ENCODE measurements around the gene ARSJ.

ARSJ gene

DNA sequence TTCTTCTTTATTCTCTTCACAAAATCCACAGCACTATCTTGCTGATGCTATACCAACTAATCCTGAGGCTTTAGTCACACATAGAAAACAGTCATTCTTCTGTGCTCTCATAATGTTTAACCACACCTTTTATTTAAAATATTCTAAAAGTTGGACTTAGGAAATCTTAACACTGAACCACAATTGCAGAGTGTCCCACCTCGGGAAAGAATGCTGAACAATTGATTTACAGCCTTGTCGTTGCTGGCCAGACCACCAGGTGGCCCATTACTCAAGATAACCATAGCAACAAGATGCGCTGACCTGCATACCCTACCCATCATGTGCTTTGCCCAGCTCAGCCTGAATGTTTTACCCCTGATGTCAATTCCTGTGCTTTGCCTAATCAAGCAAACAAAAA lies 100.8 kb downstream of the ARSJ start:
- Histone ChIP-seq H2AFZ (ENCODE audit: insufficient read depth, low read length, poor library complexity) (no peak overlapping the region), H2BK120ac (ENCODE audit: insufficient read depth, low read length, poor library complexity) (no peak overlapping the region), H2AK5ac (ENCODE audit: low read length) (no peak overlapping the region), H3K79me2 (ENCODE audit: control insufficient read depth, insufficient read depth, low read length, poor library complexity) (no peaks in the 10 kb centered on the region), H3K9ac (ENCODE audit: low read length) (no peak overlapping the region), H2BK5ac (ENCODE audit: low read depth, low read length, poor library complexity) (no peak overlapping the region), H2BK12ac (ENCODE audit: low read length) (no peak overlapping the region), H3K79me1 (ENCODE audit: low read length) (no peaks in the 10 kb centered on the region), H3K14ac (ENCODE audit: low read length) (no peak overlapping the region), H4K91ac (ENCODE audit: low read depth, low read length) (no peak overlapping the region), H4K8ac (ENCODE audit: low read depth, low read length) (no peak overlapping the region), H3K18ac (ENCODE audit: low read length) (no peak overlapping the region), H3K4ac (ENCODE audit: low read depth, low read length) (no peak overlapping the region), H3K27me3 (ENCODE audit: insufficient read depth, low read length) (no peaks in the 10 kb centered on the region), H3K23ac (ENCODE audit: low read length) (no peak overlapping the region), H3K36me3 (ENCODE audit: control insufficient read depth in 1 of 2, insufficient read depth in 2 of 2, low read length in 2 of 2) (no peaks in the 10 kb centered on the region), H3K4me3 (ENCODE audit: low read depth, low read length) (no peak overlapping the region), H3K27ac (ENCODE audit: low read depth, low read length) (no peak overlapping the region), H4K12ac (ENCODE audit: low read depth, low read length) (no peak overlapping the region), H3K4me2 (ENCODE audit: low read length) (no peak overlapping the region), H3K9me3 (ENCODE audit: insufficient read depth, low read depth, low read length) (no peaks in the 10 kb centered on the region), H3K4me1 (ENCODE audit: control insufficient read depth in 1 of 2, insufficient read depth in 2 of 2, low read length in 2 of 2) (no peaks in the 10 kb centered on the region)
- WGBS (ENCODE audit: extremely low coverage, insufficient coverage, insufficient read length): no CpG with 5 or more reads among the region's 3 CpGs
- DNase-seq: no peak

DNA sequence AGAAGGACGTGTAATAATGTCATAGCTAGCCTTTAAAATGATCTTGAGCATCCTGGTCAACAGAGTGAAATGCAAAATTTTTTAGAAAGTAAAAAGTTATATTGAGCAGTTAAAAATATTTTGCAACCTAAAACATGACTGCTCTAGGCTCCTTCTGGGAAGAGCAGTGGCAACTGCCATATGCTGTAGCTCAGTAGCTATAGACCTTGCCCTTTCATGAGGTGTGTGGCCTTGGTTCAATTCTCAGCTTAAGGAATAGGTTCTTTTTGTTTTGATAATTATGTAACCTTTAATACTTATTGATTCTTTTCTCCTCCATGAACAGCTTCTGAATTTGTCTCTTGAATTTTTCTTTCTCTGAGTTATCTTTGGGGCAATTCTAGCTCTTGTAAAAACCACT lies 105.0 kb downstream of the ARSJ start:
- H3K4ac ChIP-seq (ENCODE audit: low read depth, low read length): no peak overlapping the region
- H3K14ac ChIP-seq (ENCODE audit: low read length): no peak overlapping the region
- no peak overlapping the region for H3K4me2 ChIP-seq (ENCODE audit: low read length)
- no peak overlapping the region for H4K91ac ChIP-seq (ENCODE audit: low read depth, low read length)
- no peaks in the 10 kb centered on the region for H3K27me3 ChIP-seq (ENCODE audit: insufficient read depth, low read length)
- no peak overlapping the region for H2BK120ac ChIP-seq (ENCODE audit: insufficient read depth, low read length, poor library complexity)
- no peak overlapping the region for H3K4me3 ChIP-seq (ENCODE audit: low read depth, low read length)
- H2AK5ac ChIP-seq (ENCODE audit: low read length): no peak overlapping the region
- no peak overlapping the region for H2AFZ ChIP-seq (ENCODE audit: insufficient read depth, low read length, poor library complexity)
- peaks cover 0 to 2% of the 10 kb centered on the region in 2 experiments for H3K4me1 ChIP-seq (ENCODE audit: control insufficient read depth in 1 of 2, insufficient read depth in 2 of 2, low read length in 2 of 2)
- no peaks in the 10 kb centered on the region for H3K79me2 ChIP-seq (ENCODE audit: control insufficient read depth, insufficient read depth, low read length, poor library complexity)
- no peak overlapping the region for H3K27ac ChIP-seq (ENCODE audit: low read depth, low read length)
- H4K12ac ChIP-seq (ENCODE audit: low read depth, low read length): no peak overlapping the region
- H3K79me1 ChIP-seq (ENCODE audit: low read length): no peaks in the 10 kb centered on the region
- no peak overlapping the region for H3K9ac ChIP-seq (ENCODE audit: low read length)
- no peak overlapping the region for H3K18ac ChIP-seq (ENCODE audit: low read length)
- H3K36me3 ChIP-seq (ENCODE audit: control insufficient read depth in 1 of 2, insufficient read depth in 2 of 2, low read length in 2 of 2): no peaks in the 10 kb centered on the region
- H2BK5ac ChIP-seq (ENCODE audit: low read depth, low read length, poor library complexity): no peak overlapping the region
- H3K9me3 ChIP-seq (ENCODE audit: insufficient read depth, low read depth, low read length): no peaks in the 10 kb centered on the region
- H3K23ac ChIP-seq (ENCODE audit: low read length): no peak overlapping the region
- H2BK12ac ChIP-seq (ENCODE audit: low read length): no peak overlapping the region
- WGBS (ENCODE audit: extremely low coverage, insufficient coverage, insufficient read length): no CpG with 5 or more reads among the region's 1 CpG
- DNase-seq: no peak
- H4K8ac ChIP-seq (ENCODE audit: low read depth, low read length): no peak overlapping the region

DNA sequence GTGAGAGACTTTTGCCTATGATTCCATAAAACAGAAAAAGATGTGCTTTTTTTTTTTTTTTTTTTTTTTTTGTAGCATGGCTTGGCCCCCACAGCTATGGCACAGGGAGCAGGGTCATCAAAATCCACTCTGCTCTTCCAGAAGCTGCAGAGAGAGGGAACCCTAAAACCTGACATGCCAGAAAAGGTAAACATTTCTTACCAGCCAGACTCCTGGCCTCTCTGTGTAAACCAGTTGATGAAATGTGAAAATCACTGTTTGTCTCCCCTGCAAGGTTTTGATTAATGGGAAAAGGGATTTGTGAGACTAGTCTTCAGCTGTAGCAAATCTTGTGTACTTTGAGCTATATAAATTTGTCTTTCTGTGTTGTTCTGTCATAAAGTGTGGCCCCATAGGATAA lies 105.9 kb downstream of the ARSJ start:
- no peak overlapping the region for H4K12ac ChIP-seq (ENCODE audit: low read depth, low read length)
- no peak for DNase-seq
- H3K4me3 ChIP-seq (ENCODE audit: low read depth, low read length): no peak overlapping the region
- no peak overlapping the region for H4K8ac ChIP-seq (ENCODE audit: low read depth, low read length)
- no peak overlapping the region for H3K4ac ChIP-seq (ENCODE audit: low read depth, low read length)
- H2BK5ac ChIP-seq (ENCODE audit: low read depth, low read length, poor library complexity): no peak overlapping the region
- no peak overlapping the region for H3K27ac ChIP-seq (ENCODE audit: low read depth, low read length)
- no peak overlapping the region for H2BK12ac ChIP-seq (ENCODE audit: low read length)
- H3K9me3 ChIP-seq (ENCODE audit: insufficient read depth, low read depth, low read length): no peaks in the 10 kb centered on the region
- peaks cover 0 to 2% of the 10 kb centered on the region in 2 experiments for H3K4me1 ChIP-seq (ENCODE audit: control insufficient read depth in 1 of 2, insufficient read depth in 2 of 2, low read length in 2 of 2)
- H2BK120ac ChIP-seq (ENCODE audit: insufficient read depth, low read length, poor library complexity): no peak overlapping the region
- no peak overlapping the region for H4K91ac ChIP-seq (ENCODE audit: low read depth, low read length)
- no peaks in the 10 kb centered on the region for H3K79me2 ChIP-seq (ENCODE audit: control insufficient read depth, insufficient read depth, low read length, poor library complexity)
- no peak overlapping the region for H3K23ac ChIP-seq (ENCODE audit: low read length)
- no peak overlapping the region for H2AFZ ChIP-seq (ENCODE audit: insufficient read depth, low read length, poor library complexity)
- H3K79me1 ChIP-seq (ENCODE audit: low read length): no peaks in the 10 kb centered on the region
- H3K18ac ChIP-seq (ENCODE audit: low read length): no peak overlapping the region
- H3K9ac ChIP-seq (ENCODE audit: low read length): no peak overlapping the region
- H3K14ac ChIP-seq (ENCODE audit: low read length): no peak overlapping the region
- H2AK5ac ChIP-seq (ENCODE audit: low read length): no peak overlapping the region
- H3K4me2 ChIP-seq (ENCODE audit: low read length): no peak overlapping the region
- no peaks in the 10 kb centered on the region for H3K27me3 ChIP-seq (ENCODE audit: insufficient read depth, low read length)
- no peaks in the 10 kb centered on the region for H3K36me3 ChIP-seq (ENCODE audit: control insufficient read depth in 1 of 2, insufficient read depth in 2 of 2, low read length in 2 of 2)

DNA sequence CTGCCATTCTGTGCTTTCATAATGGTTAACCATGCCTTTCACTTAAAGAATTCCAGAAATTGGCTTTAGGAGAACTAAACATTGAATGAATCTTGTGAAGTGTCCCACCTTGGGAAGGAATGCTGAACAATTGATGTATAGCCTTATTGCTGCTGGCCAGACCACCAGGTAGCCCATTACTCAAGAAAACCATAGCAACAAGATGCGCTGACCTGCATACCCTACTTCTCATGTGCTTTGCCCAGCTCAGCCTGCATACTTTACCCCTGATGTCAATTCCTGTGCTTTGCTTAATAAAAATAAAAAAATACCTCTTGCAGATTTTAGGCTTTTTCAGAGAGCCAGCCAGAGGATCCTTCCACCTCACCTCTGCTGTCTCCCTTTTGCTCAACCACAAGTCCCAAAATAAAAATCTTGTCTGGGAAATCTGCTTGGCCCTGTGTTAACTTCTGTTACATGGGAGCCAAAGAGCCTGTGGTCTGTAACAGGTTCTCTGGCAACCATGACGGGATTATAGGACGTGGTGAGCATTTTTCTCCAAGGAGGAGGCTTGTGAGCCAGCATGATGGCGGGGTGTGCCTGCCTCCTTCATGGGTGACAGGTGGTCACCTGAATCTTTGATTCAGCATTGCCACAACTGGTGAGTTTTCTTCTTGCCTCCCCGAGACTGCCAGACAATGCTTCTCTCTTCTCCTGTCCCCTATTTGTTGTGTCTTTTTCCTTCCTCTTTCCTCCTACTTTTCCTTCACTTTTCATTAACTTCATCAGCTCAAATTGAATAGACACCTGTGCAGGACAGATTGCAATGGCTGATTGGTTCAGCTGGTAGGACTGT lies 106.8 kb downstream of the ARSJ start:
- H3K14ac ChIP-seq (ENCODE audit: low read length): no peak overlapping the region

More for the DNA sequence above, 106.8 kb downstream of the ARSJ start:
- Histone ChIP-seq H2BK12ac (ENCODE audit: low read length) (no peak overlapping the region), H3K4me1 (ENCODE audit: control insufficient read depth in 1 of 2, insufficient read depth in 2 of 2, low read length in 2 of 2) (peaks cover 0 to 2% of the 10 kb centered on the region in 2 experiments), H3K9ac (ENCODE audit: low read length) (no peak overlapping the region), H4K91ac (ENCODE audit: low read depth, low read length) (no peak overlapping the region), H3K4ac (ENCODE audit: low read depth, low read length) (no peak overlapping the region), H2AFZ (ENCODE audit: insufficient read depth, low read length, poor library complexity) (no peak overlapping the region), H3K36me3 (ENCODE audit: control insufficient read depth in 1 of 2, insufficient read depth in 2 of 2, low read length in 2 of 2) (no peaks in the 10 kb centered on the region), H3K23ac (ENCODE audit: low read length) (no peak overlapping the region), H3K4me3 (ENCODE audit: low read depth, low read length) (no peak overlapping the region), H3K79me2 (ENCODE audit: control insufficient read depth, insufficient read depth, low read length, poor library complexity) (no peaks in the 10 kb centered on the region), H3K4me2 (ENCODE audit: low read length) (no peak overlapping the region), H4K8ac (ENCODE audit: low read depth, low read length) (no peak overlapping the region), H3K27ac (ENCODE audit: low read depth, low read length) (no peak overlapping the region), H3K18ac (ENCODE audit: low read length) (no peak overlapping the region), H2BK120ac (ENCODE audit: insufficient read depth, low read length, poor library complexity) (no peak overlapping the region), H2BK5ac (ENCODE audit: low read depth, low read length, poor library complexity) (no peak overlapping the region), H3K9me3 (ENCODE audit: insufficient read depth, low read depth, low read length) (no peaks in the 10 kb centered on the region), H2AK5ac (ENCODE audit: low read length) (no peak overlapping the region), H4K12ac (ENCODE audit: low read depth, low read length) (no peak overlapping the region), H3K79me1 (ENCODE audit: low read length) (no peaks in the 10 kb centered on the region), H3K27me3 (ENCODE audit: insufficient read depth, low read length) (no peaks in the 10 kb centered on the region)
- peak; percentile 9 to 65 for DNase-seq
- no CpG with 5 or more reads among the region's 5 CpGs for WGBS (ENCODE audit: extremely low coverage, insufficient coverage, insufficient read length)

Data from trophoblast cell (in vitro differentiated cells and primary cell).